Colonic mucosa (tissue), 4 donors: Measurements from ENCODE around the gene MYO16. TPM values are rescaled to one million over a fixed set of nuclear protein-coding genes. Genes with fewer than 3 reads are reported as not detected.

Experiments used
- DNase-seq: peaks from one replicate; pipeline ENCODE4 v3.0.0-alpha.2; 2020
- H3K27ac ChIP-seq: fragments of 200-600 bp; one replicate; pipeline ENCODE4 v1.8.0; 2021
- H3K27me3 ChIP-seq: fragments of 200-600 bp; one replicate; pipeline ENCODE4 v1.8.0; 2021
- H3K36me3 ChIP-seq: fragments of 200-600 bp; one replicate; pipeline ENCODE4 v1.8.0; 2021
- H3K4me1 ChIP-seq: fragments of 200-600 bp; one replicate; pipeline ENCODE4 v1.8.0; 2021; ENCODE audit warnings: mild to moderate bottlenecking
- H3K4me3 ChIP-seq: fragments of 200-600 bp; one replicate; pipeline ENCODE4 v1.8.0; 2021
- H3K9ac ChIP-seq, 2 donors: one replicate each; pipeline ENCODE4 v1.7.0; 2013; ENCODE audit warnings: control low read depth in 2 of 2, low read depth in 2 of 2, low read length in 2 of 2
- H3K9me3 ChIP-seq: fragments of 200-600 bp; one replicate; pipeline ENCODE4 v1.8.0; 2021
- intact Hi-C: fragments of 100-400 bp; cut with DNase I; formaldehyde crosslinking; loops from one replicate; pipeline ENCODE4 v1.14.1; 2022
- total RNA-seq, 2 donors: library from RNA; stranded (reverse); fragmentation: NEBNext Ultra II Directional in 1 of 2; extraction: Animal tissue kit (Norgen Biotek cat#: 25700) in 1 of 2; gene quantifications; one replicate each; pipeline ENCODE4 v1.2.1, GENCODE V29; 2021
- TF ChIP-seq, protein P1 (sequence below): fragments of 200-600 bp; IDR thresholded peaks from one replicate; pipeline ENCODE4 v1.8.0; 2022; ENCODE audit warnings: antibody characterized with exemption, mild to moderate bottlenecking
- donor health status: healthy.
- donor health status: DM: no; HTN: no; CAD: no.
- donor health status: DM: no; HTN: no; CAD: no.

The MYO16 gene
- total RNA-seq, 2 donors from 2014 or later: 0.05 TPM; not detected in 1

DNA sequence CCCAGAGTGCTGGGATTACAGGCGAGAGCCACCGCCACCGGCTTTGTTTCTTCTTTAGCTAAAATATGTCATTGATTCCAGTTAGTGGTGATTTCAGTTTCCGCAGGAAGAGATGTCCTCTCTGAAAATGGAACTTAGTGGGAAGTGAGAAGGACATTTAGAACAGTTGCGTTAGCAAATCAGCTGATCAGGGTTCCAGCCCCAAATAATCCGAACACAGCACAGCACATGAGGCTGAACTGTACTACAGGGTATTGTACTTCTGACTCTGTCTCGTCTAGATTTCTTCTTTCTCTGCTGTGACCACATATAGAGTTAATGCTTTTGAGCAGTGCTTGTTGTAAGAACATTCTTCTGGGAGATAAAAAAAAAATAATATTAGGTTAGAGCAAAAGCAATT is 314.4 kb downstream of the MYO16 start:
- Histone ChIP-seq H3K27me3 (no peaks in the 10 kb centered on the region), H3K4me1 (no peaks in the 10 kb centered on the region), H3K9me3 (no peaks in the 10 kb centered on the region), H3K36me3 (no peaks in the 10 kb centered on the region), H3K4me3 (no peak overlapping the region), H3K27ac (no peak overlapping the region), H3K9ac (no peak overlapping the region)
- TF ChIP-seq, protein P1, sequence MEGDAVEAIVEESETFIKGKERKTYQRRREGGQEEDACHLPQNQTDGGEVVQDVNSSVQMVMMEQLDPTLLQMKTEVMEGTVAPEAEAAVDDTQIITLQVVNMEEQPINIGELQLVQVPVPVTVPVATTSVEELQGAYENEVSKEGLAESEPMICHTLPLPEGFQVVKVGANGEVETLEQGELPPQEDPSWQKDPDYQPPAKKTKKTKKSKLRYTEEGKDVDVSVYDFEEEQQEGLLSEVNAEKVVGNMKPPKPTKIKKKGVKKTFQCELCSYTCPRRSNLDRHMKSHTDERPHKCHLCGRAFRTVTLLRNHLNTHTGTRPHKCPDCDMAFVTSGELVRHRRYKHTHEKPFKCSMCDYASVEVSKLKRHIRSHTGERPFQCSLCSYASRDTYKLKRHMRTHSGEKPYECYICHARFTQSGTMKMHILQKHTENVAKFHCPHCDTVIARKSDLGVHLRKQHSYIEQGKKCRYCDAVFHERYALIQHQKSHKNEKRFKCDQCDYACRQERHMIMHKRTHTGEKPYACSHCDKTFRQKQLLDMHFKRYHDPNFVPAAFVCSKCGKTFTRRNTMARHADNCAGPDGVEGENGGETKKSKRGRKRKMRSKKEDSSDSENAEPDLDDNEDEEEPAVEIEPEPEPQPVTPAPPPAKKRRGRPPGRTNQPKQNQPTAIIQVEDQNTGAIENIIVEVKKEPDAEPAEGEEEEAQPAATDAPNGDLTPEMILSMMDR: no peak
- no peak for DNase-seq
- intact Hi-C loops: no loop called here

DNA sequence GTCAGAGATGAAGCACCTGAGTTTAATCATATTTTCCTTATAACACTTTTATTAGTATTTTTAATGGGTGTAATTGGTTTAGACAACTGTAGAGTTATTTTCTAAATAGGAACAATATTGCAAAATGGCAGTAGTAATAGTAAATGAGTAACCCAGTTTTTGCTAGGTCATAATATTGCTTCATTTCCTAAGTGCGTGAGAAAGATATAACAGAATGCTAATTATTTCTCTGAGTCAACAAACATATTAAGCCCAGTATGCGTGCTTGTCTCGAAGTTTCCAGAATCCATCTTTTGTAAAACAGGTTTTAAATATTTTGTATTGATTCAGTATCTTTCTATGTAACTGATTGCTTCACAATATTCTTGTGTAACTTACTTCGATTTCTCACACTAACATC is 315.3 kb downstream of the MYO16 start:
- TF ChIP-seq, protein P1: no peak
- H3K27ac ChIP-seq: no peak overlapping the region
- H3K9me3 ChIP-seq: no peaks in the 10 kb centered on the region
- H3K36me3 ChIP-seq: no peaks in the 10 kb centered on the region
- H3K9ac ChIP-seq: no peak overlapping the region
- intact Hi-C loops: no loop called here
- DNase-seq: no peak
- no peaks in the 10 kb centered on the region for H3K27me3 ChIP-seq
- no peak overlapping the region for H3K4me3 ChIP-seq
- H3K4me1 ChIP-seq: no peaks in the 10 kb centered on the region

DNA sequence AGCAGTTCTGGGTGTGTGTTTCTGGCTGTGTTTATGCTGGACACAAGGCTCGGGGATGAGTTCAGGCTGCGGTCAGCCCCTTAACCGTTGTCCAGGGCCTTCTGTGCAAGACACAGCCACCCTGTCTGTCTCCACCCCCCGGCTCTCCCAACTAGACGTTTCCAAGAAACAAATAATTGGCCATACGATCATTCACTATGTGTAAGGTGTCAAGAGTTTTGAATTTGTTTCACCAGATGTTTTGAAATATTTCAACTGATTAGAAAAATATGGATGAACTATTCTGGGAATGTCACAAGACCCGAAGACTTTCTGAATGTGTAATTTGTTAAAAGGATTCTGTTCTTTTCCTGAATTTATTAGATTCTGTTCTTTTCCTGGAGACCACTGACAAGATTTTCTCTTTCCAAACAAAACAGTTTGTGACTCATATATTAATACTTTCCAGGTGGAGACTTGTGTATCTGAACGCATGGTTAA is 318.2 kb downstream of the MYO16 start:
- Histone ChIP-seq H3K36me3 (no peaks in the 10 kb centered on the region), H3K27me3 (no peaks in the 10 kb centered on the region), H3K4me3 (no peak overlapping the region), H3K9ac (no peak overlapping the region), H3K9me3 (no peaks in the 10 kb centered on the region), H3K4me1 (no peaks in the 10 kb centered on the region), H3K27ac (no peak overlapping the region)
- TF ChIP-seq, protein P1: no peak
- DNase-seq: no peak
- intact Hi-C loops: no loop called here

DNA sequence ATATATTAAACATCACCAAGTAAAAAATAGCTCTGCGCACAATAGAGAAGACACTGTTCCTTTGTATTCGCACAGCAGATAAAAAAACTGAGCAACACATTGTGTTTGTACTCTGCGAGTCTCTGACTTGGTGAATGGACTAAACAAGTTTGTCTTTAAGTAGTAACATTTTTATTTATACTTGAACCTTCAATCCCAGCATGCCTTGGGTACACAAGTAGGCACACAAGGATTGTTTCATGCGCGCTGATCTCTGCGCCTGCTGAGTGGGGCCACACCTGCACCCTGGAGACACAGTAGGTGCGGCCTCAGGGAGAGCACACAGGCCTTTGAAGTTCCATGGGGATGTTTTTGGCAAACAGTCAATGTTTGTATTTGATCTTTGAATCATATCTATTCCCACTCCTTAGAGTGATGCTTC is 318.9 kb downstream of the MYO16 start:
- Histone ChIP-seq H3K36me3 (no peaks in the 10 kb centered on the region), H3K4me3 (no peak overlapping the region), H3K4me1 (no peaks in the 10 kb centered on the region), H3K27me3 (no peaks in the 10 kb centered on the region), H3K9me3 (no peaks in the 10 kb centered on the region), H3K27ac (no peak overlapping the region), H3K9ac (no peak overlapping the region)
- intact Hi-C loops: no loop called here
- DNase-seq: no peak
- TF ChIP-seq, protein P1: no peak

DNA sequence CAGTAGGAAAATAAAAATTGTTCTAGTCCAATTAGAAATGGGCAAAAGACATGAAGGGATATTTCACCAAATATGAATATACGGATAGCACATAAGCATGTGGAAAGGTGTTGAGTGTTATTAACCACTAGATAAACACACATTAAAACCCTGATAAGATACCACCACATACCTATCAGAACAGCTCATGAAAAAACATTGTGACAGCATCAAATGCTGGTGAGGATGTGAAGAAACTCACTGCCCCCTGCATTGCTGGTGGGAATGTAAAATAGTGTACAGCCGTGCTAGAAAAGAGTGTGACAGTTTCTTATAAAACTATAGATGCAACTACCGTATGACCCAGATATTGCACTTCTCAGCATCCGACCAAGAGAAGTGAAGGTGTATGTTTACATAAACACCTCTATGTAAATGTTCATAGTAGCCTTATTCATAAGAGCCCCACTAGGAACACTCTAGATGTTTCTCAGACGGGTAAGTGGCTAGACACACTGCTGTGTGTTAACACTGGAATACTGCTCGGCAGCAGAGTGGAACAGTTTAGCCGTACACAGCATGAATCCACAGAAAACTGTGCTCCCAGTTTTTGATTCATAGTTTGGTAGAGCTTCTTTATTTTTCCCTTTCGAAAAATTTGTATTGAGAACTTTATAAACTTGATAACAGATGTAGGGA is 321.1 kb downstream of the MYO16 start:
- intact Hi-C loops: no loop called here
- H3K27ac ChIP-seq: no peak overlapping the region
- TF ChIP-seq, protein P1: no peak
- no peaks in the 10 kb centered on the region for H3K36me3 ChIP-seq
- no peak for DNase-seq
- no peaks in the 10 kb centered on the region for H3K4me1 ChIP-seq
- H3K9me3 ChIP-seq: no peaks in the 10 kb centered on the region
- H3K9ac ChIP-seq: no peak overlapping the region
- H3K27me3 ChIP-seq: no peaks in the 10 kb centered on the region
- no peak overlapping the region for H3K4me3 ChIP-seq
